Activated T-cell treated with anti-CD3 and anti-CD28 coated beads for 4 hours (primary cell): ENCODE measurements around the gene CRIP3.
A peak's percentile ranks its signal among the peaks of the same experiment; 100 is the strongest.

Experiments used
- DNase-seq: peaks from one replicate; pipeline ENCODE4 v3.0.0-alpha.2; 2020

Gene CRIP3

GRCh38 chr6:43271103-43271815 is 37.4 kb downstream of the CRIP3 start:
- DNase-seq: no peak

- peak; percentile 38 for DNase-seq
Measured at GRCh38 chr6:43269273-43270007, 39.2 kb downstream of the CRIP3 start.

GRCh38 chr6:43268782-43269272 is 39.8 kb downstream of the CRIP3 start:
- DNase-seq: no peak

GRCh38 chr6:43268355-43268700 is 40.3 kb downstream of the CRIP3 start:
- DNase-seq: no peak

- DNase-seq: no peak
Measured at GRCh38 chr6:43267619-43268354, 40.8 kb downstream of the CRIP3 start.

DNA sequence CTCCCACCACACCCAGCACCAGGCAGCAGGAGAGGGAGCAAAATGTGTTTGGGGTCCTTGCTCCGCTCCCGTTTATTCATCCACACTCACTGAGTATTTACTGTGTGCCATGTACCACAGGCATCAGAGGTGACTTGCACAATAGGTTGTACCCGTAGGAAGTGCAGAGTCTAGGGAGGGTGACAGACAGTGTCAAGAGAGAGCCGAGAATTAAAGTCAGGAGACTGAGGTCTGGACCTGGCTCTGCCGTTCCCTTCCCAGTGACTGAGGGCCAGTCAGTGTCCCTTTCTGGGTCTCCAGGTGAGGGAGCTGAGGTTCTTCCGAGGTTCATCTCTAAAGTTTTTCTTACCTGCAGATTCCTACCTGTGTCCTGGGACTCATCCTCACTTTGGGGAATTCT is 43.1 kb downstream of the CRIP3 start:
- DNase-seq: no peak

- DNase-seq: no peak
Measured at GRCh38 chr6:43264599-43265145, 44.0 kb downstream of the CRIP3 start.

GRCh38 chr6:43263314-43264178 is 45.1 kb downstream of the CRIP3 start:
- DNase-seq: peak; percentile 64

DNA sequence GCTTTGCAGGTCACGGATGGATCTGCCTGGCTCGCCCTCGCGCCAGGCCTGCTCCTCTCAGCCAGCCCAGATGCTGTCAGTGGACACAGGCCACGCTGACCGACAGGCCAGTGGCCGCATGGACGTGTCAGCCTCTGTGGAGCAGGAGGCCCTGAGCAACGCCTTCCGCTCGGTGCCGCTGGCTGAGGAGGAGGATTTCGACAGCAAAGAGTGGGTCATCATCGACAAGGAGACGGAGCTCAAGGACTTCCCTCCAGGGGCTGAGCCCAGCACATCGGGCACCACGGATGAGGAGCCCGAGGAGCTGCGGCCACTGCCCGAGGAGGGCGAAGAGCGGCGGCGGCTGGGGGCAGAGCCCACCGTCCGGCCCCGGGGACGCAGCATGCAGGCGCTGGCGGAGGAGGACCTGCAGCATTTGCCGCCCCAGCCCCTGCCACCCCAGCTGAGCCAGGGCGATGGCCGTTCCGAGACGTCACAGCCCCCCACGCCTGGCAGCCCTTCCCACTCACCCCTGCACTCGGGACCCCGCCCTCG is 45.8 kb downstream of the CRIP3 start:
- no peak for DNase-seq

DNA sequence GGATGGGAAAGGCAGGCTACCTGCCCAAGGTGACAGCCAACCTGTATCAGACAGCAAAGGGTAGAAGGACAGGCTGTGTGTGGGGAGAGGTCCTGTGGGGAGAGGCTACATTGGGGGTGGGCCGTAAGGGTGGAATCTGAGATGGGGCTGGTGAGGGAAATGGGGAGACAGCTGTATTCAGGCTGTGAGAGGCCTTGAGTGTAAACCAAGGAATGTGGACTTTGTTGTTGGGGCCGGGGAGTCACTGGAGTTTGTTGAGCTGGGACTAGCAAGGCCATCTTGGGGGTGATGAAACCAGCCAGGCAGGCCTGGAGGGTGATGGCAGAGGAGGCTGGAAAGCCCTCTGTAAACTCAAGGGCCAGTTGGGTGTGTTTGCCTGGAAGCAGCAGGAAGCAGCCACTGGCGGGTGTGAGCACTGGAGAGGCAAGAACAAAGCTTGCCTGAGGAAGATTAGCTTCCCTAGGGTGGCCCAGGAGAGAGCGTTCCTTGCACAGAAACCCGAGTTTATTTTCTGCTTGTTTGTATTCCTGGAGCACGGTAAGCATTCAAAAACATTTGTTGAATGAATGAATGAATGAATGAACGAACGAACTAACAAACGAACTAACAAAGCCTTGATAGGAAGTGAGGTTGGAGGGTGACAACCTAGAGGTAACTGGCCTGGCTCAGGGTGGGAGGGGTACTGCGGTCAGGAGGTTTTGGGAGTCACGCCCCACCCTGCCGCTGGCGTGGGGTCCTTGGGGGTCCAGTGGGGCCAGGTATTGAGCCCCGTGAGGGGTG is 46.4 kb downstream of the CRIP3 start:
- no peak for DNase-seq

DNA sequence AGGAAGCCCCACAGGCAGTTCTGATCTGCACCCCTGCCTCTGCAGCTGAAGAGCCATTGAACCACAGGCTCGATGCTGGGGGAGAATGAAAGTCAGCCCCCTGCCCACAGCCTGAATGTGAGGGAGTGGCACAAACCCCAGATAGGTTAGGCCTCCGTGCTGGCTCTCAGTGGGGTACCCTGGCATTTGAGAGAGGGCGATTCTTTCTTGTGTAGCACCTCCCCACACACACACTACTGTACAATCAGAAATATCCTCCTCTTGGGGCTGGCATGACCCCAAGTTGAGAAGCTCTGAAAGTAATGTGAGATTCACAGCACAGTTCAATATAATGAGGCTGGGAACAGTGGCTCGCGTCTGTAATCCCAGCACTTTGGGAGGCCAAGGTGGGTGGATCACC is 47.4 kb downstream of the CRIP3 start:
- DNase-seq: no peak

DNA sequence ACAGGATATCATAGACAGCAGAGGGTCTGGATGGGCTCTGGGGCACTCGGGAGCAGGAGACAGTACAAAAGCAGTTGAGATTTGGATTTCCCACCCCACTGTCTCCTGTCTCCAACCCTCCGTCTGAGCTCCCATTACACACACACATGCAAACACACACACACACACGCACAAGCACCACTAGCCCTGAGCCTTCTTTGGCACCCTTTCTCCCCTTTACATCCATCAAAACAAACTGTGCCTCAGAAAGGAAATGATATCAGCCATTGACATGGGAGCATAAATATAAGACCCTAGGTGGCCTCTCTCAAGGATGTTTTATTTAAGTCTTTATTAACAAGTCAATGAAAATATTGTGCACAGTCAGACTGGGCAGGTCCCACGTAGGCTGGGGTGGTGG is 47.8 kb downstream of the CRIP3 start:
- no peak for DNase-seq

GRCh38 chr6:43258807-43259686 is 49.6 kb downstream of the CRIP3 start:
- DNase-seq: no peak

- DNase-seq: no peak
Measured at GRCh38 chr6:43258180-43258579, 50.4 kb downstream of the CRIP3 start.

GRCh38 chr6:43257367-43258145 is 51.1 kb downstream of the CRIP3 start:
- DNase-seq: no peak

- DNase-seq: no peak
Measured at GRCh38 chr6:43256670-43257366, 51.8 kb downstream of the CRIP3 start.
